CD4-positive, alpha-beta memory T cell (primary cell): Measurements from ENCODE around the gene CMPK1. TPM values are rescaled to one million over a fixed set of nuclear protein-coding genes. Genes with fewer than 3 reads are reported as not detected.

Experiments used
- CTCF ChIA-PET: fragments of 350-600 bp; sonication (Branson Sonifier 250); formaldehyde crosslinking; loops from one replicate; lab custom pipeline; 2021; ENCODE audit warnings: inconsistent platforms; ENCODE audit not compliant: partially characterized antibody; lab: Charles Lee
- POLR2A ChIA-PET: fragments of 350-600 bp; sonication (Branson Sonifier 250); formaldehyde crosslinking; loops from one replicate; lab custom pipeline; 2021; ENCODE audit not compliant: partially characterized antibody; lab: Charles Lee
- DNase-seq, 5 donors: peaks; one replicate each; pipeline versions ENCODE4 v3.0.0 to v3.0.0-alpha.2; 2020 to 2022; ENCODE audit warnings: mixed read lengths in 1 of 5
- H3K27ac ChIP-seq: one replicate; pipeline ENCODE4 v1.7.0; 2013; ENCODE audit warnings: low read depth, low read length
- H3K27me3 ChIP-seq: 2 replicates; pipeline ENCODE4 v1.7.0; 2013; ENCODE audit warnings: mild to moderate bottlenecking, low read length, moderate library complexity; ENCODE audit not compliant: insufficient read depth
- H3K36me3 ChIP-seq: 2 replicates; pipeline ENCODE4 v1.7.0; 2013; ENCODE audit warnings: mild to moderate bottlenecking, low read length, moderate library complexity; ENCODE audit not compliant: insufficient read depth
- H3K4me1 ChIP-seq: 2 replicates; pipeline ENCODE4 v1.7.0; 2013; ENCODE audit warnings: mild to moderate bottlenecking, low read length, moderate library complexity; ENCODE audit not compliant: insufficient read depth
- H3K4me3 ChIP-seq, 2 donors: one replicate each; pipeline ENCODE4 v1.7.0; 2013; ENCODE audit warnings: low read length in 2 of 2, mild to moderate bottlenecking in 1 of 2
- H3K9me3 ChIP-seq, 2 donors: one replicate each; pipeline ENCODE4 v1.7.0; 2013; ENCODE audit warnings: low read length in 2 of 2, control low read depth in 1 of 2; ENCODE audit not compliant: control insufficient read depth in 1 of 2
- H3K27ac Mint-ChIP-seq, 7 donors: one replicate each; pipeline ENCODE4 v1.8.0; 2020 to 2021; ENCODE audit warnings: mixed read lengths in 7 of 7, mild to moderate bottlenecking in 6 of 7, inconsistent platforms in 3 of 7, moderate library complexity in 3 of 7
- H3K27me3 Mint-ChIP-seq, 2 donors: one replicate each; pipeline ENCODE4 v1.8.0; 2020 to 2021; ENCODE audit warnings: mixed read lengths in 2 of 2
- H3K36me3 Mint-ChIP-seq, 2 donors: one replicate each; pipeline ENCODE4 v1.8.0; 2020 to 2021; ENCODE audit warnings: mixed read lengths in 2 of 2, inconsistent platforms in 1 of 2, mild to moderate bottlenecking in 1 of 2
- H3K4me1 Mint-ChIP-seq, 4 donors: one replicate each; pipeline ENCODE4 v1.8.0; 2020 to 2021; ENCODE audit warnings: mixed read lengths in 4 of 4, mild to moderate bottlenecking in 1 of 4
- H3K4me3 Mint-ChIP-seq, 8 donors: one replicate each; pipeline ENCODE4 v1.8.0; 2020 to 2021; ENCODE audit warnings: mixed read lengths in 8 of 8, mild to moderate bottlenecking in 7 of 8, moderate library complexity in 6 of 8, inconsistent platforms in 3 of 8
- H3K9me3 Mint-ChIP-seq, 8 donors: one replicate each; pipeline ENCODE4 v1.8.0; 2020 to 2021; ENCODE audit warnings: mixed read lengths in 8 of 8, mild to moderate bottlenecking in 5 of 8, inconsistent platforms in 3 of 8, moderate library complexity in 1 of 8
- intact Hi-C: fragments of 100-400 bp; cut with micrococcal nuclease; formaldehyde crosslinking; loops from one replicate; pipeline ENCODE4 v1.15.1; 2023
- polyA plus RNA-seq, 2 donors: library from polyadenylated mRNA; unstranded; fragments of 300-500 nt; fragmentation: Illumina TruSeq; gene quantifications; one replicate each; pipeline ENCODE4 v1.2.3, GENCODE V29; 2021
- total RNA-seq, 2 experiments: library from RNA; stranded (reverse); gene quantifications; one replicate each; pipeline ENCODE4 v1.2.3, GENCODE V29; 2021

The CMPK1 gene
- total and polyA plus RNA-seq, 4 experiments from 2014 or later = 152 to 216 (median 166) TPM

DNA sequence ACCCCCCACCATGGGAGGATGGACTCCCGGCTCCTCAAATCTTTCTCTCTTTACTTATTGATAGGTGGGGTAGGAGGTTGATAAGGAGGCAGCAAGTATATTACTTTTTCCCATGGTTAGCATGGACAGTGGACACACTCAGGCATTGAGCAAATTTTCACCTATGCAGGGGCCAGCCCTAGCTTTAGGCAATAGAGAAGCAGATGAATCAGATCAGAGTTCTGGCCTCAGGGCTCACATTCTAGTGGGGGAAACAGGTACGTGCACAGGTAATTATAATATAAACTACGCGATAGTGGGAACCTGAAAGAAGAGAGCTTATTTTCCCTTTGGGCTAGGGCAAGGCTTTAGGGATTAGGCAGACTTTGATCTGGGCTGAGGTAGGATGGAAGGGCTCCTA is 69.0 kb downstream of the CMPK1 start:
- peaks cover 13 to 22% of the 10 kb centered on the region in 2 donors for H3K27me3 Mint-ChIP-seq
- no peaks in the 10 kb centered on the region for H3K9me3 ChIP-seq
- H3K27ac ChIP-seq = no peak overlapping the region
- no peaks in the 10 kb centered on the region for H3K4me1 Mint-ChIP-seq
- H3K4me1 ChIP-seq = no peaks in the 10 kb centered on the region
- H3K36me3 Mint-ChIP-seq = no peaks in the 10 kb centered on the region
- CTCF ChIA-PET = interaction anchor here (1.2 kb wide), 2 partner anchors 12 to 35 kb away, joined by 3 read pairs; partner anchors contain the start of gene FOXD2
- H3K4me3 Mint-ChIP-seq = no peak overlapping the region
- no peaks in the 10 kb centered on the region for H3K9me3 Mint-ChIP-seq
- no peak overlapping the region for H3K4me3 ChIP-seq
- intact Hi-C loops = no loop called here
- no peaks in the 10 kb centered on the region for H3K27me3 ChIP-seq
- POLR2A ChIA-PET = no interaction called here
- no peaks in the 10 kb centered on the region for H3K36me3 ChIP-seq
- no peak for DNase-seq
- no peak overlapping the region for H3K27ac Mint-ChIP-seq

GRCh38 chr1:47403321-47403910 is 69.8 kb downstream of the CMPK1 start:
- no peaks in the 10 kb centered on the region for H3K9me3 ChIP-seq
- H3K4me1 ChIP-seq = no peaks in the 10 kb centered on the region
- intact Hi-C loops = no loop called here
- H3K36me3 Mint-ChIP-seq = no peaks in the 10 kb centered on the region
- H3K4me3 Mint-ChIP-seq = no peak overlapping the region
- ChIA-PET POLR2A (no interaction called here), CTCF (no interaction called here)
- no peak overlapping the region for H3K4me3 ChIP-seq
- H3K36me3 ChIP-seq = no peaks in the 10 kb centered on the region
- H3K27ac Mint-ChIP-seq = no peak overlapping the region
- no peaks in the 10 kb centered on the region for H3K9me3 Mint-ChIP-seq
- no peaks in the 10 kb centered on the region for H3K27me3 ChIP-seq
- no peaks in the 10 kb centered on the region for H3K4me1 Mint-ChIP-seq
- no peak overlapping the region for H3K27ac ChIP-seq
- DNase-seq = no peak
- H3K27me3 Mint-ChIP-seq = peaks cover 14 to 21% of the 10 kb centered on the region in 2 donors

GRCh38 chr1:47405697-47406096 is 72.1 kb downstream of the CMPK1 start:
- no peak overlapping the region for H3K27ac ChIP-seq
- peaks cover 14 to 28% of the 10 kb centered on the region in 2 donors for H3K27me3 Mint-ChIP-seq
- H3K27ac Mint-ChIP-seq = no peak overlapping the region
- CTCF ChIA-PET = no interaction called here
- no peak overlapping the region for H3K4me3 Mint-ChIP-seq
- H3K4me1 ChIP-seq = no peaks in the 10 kb centered on the region
- H3K9me3 ChIP-seq = no peaks in the 10 kb centered on the region
- no peak overlapping the region for H3K4me3 ChIP-seq
- POLR2A ChIA-PET = no interaction called here
- DNase-seq = no peak
- intact Hi-C loops = no loop called here
- H3K36me3 Mint-ChIP-seq = no peaks in the 10 kb centered on the region
- H3K4me1 Mint-ChIP-seq = no peaks in the 10 kb centered on the region
- H3K27me3 ChIP-seq = no peaks in the 10 kb centered on the region
- no peaks in the 10 kb centered on the region for H3K36me3 ChIP-seq
- H3K9me3 Mint-ChIP-seq = no peaks in the 10 kb centered on the region

- no peaks in the 10 kb centered on the region for H3K36me3 ChIP-seq
- Mint-ChIP-seq H3K9me3 (no peaks in the 10 kb centered on the region), H3K36me3 (no peaks in the 10 kb centered on the region), H3K27ac (no peak overlapping the region), H3K4me1 (no peaks in the 10 kb centered on the region), H3K4me3 (no peak overlapping the region), H3K27me3 (peaks cover 6 to 28% of the 10 kb centered on the region in 2 donors)
- H3K4me3 ChIP-seq = no peak overlapping the region
- POLR2A ChIA-PET = no interaction called here
- H3K4me1 ChIP-seq = no peaks in the 10 kb centered on the region
- no peaks in the 10 kb centered on the region for H3K9me3 ChIP-seq
- DNase-seq = no peak
- no peak overlapping the region for H3K27ac ChIP-seq
- H3K27me3 ChIP-seq = no peaks in the 10 kb centered on the region
- CTCF ChIA-PET = no interaction called here
- intact Hi-C loops = no loop called here
These were observed 73.4 kb downstream of the CMPK1 start for GRCh38 chr1:47406966-47407365.

DNA sequence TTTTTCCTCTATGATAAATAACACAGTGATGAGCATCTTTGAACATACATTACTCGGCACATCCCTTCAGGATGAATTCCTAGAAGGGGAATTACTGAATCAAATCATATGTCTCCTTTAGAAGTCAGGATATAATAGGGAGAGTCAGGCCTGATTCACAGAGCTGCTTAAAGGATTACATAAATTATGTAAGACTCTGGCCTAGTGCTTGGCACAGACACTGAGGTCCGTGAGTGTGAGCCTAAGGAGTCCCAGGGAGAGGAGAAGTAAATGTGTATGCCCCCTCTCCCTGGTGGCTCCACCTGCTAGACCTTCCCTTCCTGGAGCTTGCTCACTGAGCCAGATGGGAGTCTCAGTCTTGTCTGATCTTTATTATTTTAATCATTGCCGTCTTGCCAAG is 73.9 kb downstream of the CMPK1 start:
- no peaks in the 10 kb centered on the region for H3K4me1 Mint-ChIP-seq
- no peaks in the 10 kb centered on the region for H3K27me3 ChIP-seq
- H3K27me3 Mint-ChIP-seq = peaks cover 6 to 28% of the 10 kb centered on the region in 2 donors
- H3K9me3 ChIP-seq = no peaks in the 10 kb centered on the region
- ChIA-PET CTCF (no interaction called here), POLR2A (no interaction called here)
- intact Hi-C loops = no loop called here
- no peaks in the 10 kb centered on the region for H3K9me3 Mint-ChIP-seq
- H3K36me3 Mint-ChIP-seq = no peaks in the 10 kb centered on the region
- no peak overlapping the region for H3K27ac ChIP-seq
- no peaks in the 10 kb centered on the region for H3K4me1 ChIP-seq
- DNase-seq = no peak
- no peaks in the 10 kb centered on the region for H3K36me3 ChIP-seq
- no peak overlapping the region for H3K27ac Mint-ChIP-seq
- H3K4me3 Mint-ChIP-seq = no peak overlapping the region
- H3K4me3 ChIP-seq = no peak overlapping the region

GRCh38 chr1:47409311-47410067 is 75.9 kb downstream of the CMPK1 start:
- ChIA-PET CTCF (interaction anchor here (0.9 kb wide), 1 partner anchor 28 kb away, joined by 3 read pairs; no protein-coding TSS in a partner anchor), POLR2A (no interaction called here)
- Mint-ChIP-seq H3K4me3 (no peak overlapping the region), H3K36me3 (no peaks in the 10 kb centered on the region), H3K27me3 (peaks cover 13 to 29% of the 10 kb centered on the region in 2 donors), H3K27ac (no peak overlapping the region), H3K9me3 (no peaks in the 10 kb centered on the region), H3K4me1 (peaks cover 0 to 6% (median 0%) of the 10 kb centered on the region in 4 donors)
- intact Hi-C loops = no loop called here
- no peak overlapping the region for H3K4me3 ChIP-seq
- no peaks in the 10 kb centered on the region for H3K4me1 ChIP-seq
- no peaks in the 10 kb centered on the region for H3K9me3 ChIP-seq
- H3K27ac ChIP-seq = no peak overlapping the region
- no peaks in the 10 kb centered on the region for H3K36me3 ChIP-seq
- DNase-seq = no peak
- no peaks in the 10 kb centered on the region for H3K27me3 ChIP-seq

- no peak overlapping the region for H3K27ac Mint-ChIP-seq
- no peak overlapping the region for H3K27ac ChIP-seq
- no peak overlapping the region for H3K4me3 ChIP-seq
- peaks cover 15 to 31% of the 10 kb centered on the region in 2 donors for H3K27me3 Mint-ChIP-seq
- POLR2A ChIA-PET = no interaction called here
- no peaks in the 10 kb centered on the region for H3K36me3 Mint-ChIP-seq
- CTCF ChIA-PET = no interaction called here
- H3K4me3 Mint-ChIP-seq = no peak overlapping the region
- DNase-seq = no peak
- H3K36me3 ChIP-seq = no peaks in the 10 kb centered on the region
- no peaks in the 10 kb centered on the region for H3K27me3 ChIP-seq
- peaks cover 0 to 7% (median 0%) of the 10 kb centered on the region in 4 donors for H3K4me1 Mint-ChIP-seq
- H3K9me3 ChIP-seq = no peaks in the 10 kb centered on the region
- intact Hi-C loops = no loop called here
- H3K9me3 Mint-ChIP-seq = no peaks in the 10 kb centered on the region
- H3K4me1 ChIP-seq = no peaks in the 10 kb centered on the region
These were observed 76.5 kb downstream of the CMPK1 start for GRCh38 chr1:47410068-47410455.
